HCT116 (cell line): Measurements from ENCODE around the gene CDC42EP4.

ENCODE experiments used
- CEBPB ChIP-seq: IDR thresholded peaks from 2 replicates; pipeline ENCODE4 v1.6.1; 2012; ENCODE audit warnings: low read depth
- ELF1 ChIP-seq: IDR thresholded peaks from 2 replicates; pipeline ENCODE4 v1.6.1; 2012; ENCODE audit warnings: low read depth, borderline replicate concordance
- EZH2 ChIP-seq: fragments of 200-600 bp; sonication (generic); IDR thresholded peaks from 2 replicates; pipeline ENCODE4 v1.6.1; 2017; ENCODE audit warnings: antibody characterized with exemption, mixed run types
- JUND ChIP-seq: IDR thresholded peaks from 2 replicates; pipeline ENCODE4 v1.6.1; 2012
- POLR2A ChIP-seq: IDR thresholded peaks from 2 replicates; pipeline ENCODE4 v1.7.0; 2011; ENCODE audit warnings: borderline replicate concordance; ENCODE audit not compliant: insufficient read depth, insufficient read length; ENCODE audit errors: extremely low read depth
- POLR2AphosphoS5 ChIP-seq: IDR thresholded peaks from 2 replicates; pipeline ENCODE4 v1.6.1; 2011; ENCODE audit warnings: mild to moderate bottlenecking, low read depth, low read length, moderate library complexity
- TCF7L2 ChIP-seq: IDR thresholded peaks from 2 replicates; pipeline ENCODE4 v1.7.0; 2011; ENCODE audit warnings: borderline replicate concordance, inconsistent platforms; ENCODE audit not compliant: insufficient read depth, insufficient read length; ENCODE audit errors: extremely low read depth
- ZFX ChIP-seq: fragments of 450-650 bp; IDR thresholded peaks from 2 replicates; pipeline ENCODE4 v1.6.1; 2017
- TF ChIP-seq, protein P1 (sequence below), 3 experiments: fragments of 200-600 bp in 1 of 3; sonication (generic) in 1 of 3; IDR thresholded peaks in 2 of 3; conservative IDR thresholded peaks in 1 of 3; 2 replicates each; pipeline ENCODE4 v1.5.1; 2012 to 2017; ENCODE audit warnings: low read depth in 2 of 3, low read length in 2 of 3, antibody characterized with exemption in 1 of 3, borderline replicate concordance in 1 of 3, control low read depth in 1 of 3, mild to moderate bottlenecking in 1 of 3, mixed read lengths in 1 of 3, mixed run types in 1 of 3, moderate library complexity in 1 of 3; ENCODE audit not compliant: insufficient read depth in 1 of 3
- TF ChIP-seq, protein P2 (sequence below): IDR thresholded peaks from 2 replicates; pipeline ENCODE4 v1.6.1; 2011; ENCODE audit warnings: mild to moderate bottlenecking, low read length, moderate library complexity; ENCODE audit not compliant: insufficient replicate concordance; ENCODE audit errors: extremely low read depth

DNA sequence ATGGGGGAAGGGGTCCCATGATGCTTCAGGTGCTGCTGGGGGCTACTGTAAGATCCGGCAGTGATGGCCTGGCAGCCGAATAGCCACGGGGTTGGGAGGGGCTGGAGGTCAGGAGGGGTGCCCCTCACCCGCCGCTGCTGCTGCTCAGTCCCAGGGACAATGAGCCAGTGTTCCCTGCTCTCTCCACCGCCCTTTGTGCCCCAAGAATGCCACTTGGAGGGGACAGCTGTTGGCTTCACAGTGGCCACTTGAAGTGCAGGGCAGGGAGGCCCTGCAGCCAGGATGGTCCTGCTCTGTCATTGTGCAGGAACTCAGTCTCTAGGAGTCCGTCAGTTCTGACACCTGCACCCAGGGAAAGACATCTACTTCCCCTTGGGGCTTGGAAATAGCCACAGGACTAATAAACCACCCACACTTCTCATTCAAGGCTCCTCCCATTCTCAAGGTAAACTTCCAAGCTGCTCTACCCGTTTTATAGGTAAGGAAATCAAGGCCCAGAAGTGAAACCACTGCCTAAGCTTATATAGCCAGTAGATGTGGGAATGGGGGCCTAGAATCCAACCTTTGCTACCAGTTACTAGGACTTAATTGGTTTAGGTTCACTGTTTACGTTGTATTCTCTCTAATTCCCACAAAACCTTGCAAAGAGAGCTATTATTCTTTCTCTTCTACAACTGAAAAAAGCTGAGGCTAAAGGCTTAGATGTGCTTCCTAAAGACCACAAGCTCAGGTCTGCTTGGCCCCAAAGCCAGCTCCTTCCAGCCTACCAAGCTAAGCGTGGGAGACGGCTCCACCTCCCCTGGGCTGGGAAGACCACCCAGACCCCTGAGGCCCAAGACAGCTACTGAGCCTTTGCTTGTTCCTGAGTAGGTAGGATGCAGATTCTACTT lies 43.9 kb downstream of the CDC42EP4 start:
- TF ChIP-seq, protein P1, sequence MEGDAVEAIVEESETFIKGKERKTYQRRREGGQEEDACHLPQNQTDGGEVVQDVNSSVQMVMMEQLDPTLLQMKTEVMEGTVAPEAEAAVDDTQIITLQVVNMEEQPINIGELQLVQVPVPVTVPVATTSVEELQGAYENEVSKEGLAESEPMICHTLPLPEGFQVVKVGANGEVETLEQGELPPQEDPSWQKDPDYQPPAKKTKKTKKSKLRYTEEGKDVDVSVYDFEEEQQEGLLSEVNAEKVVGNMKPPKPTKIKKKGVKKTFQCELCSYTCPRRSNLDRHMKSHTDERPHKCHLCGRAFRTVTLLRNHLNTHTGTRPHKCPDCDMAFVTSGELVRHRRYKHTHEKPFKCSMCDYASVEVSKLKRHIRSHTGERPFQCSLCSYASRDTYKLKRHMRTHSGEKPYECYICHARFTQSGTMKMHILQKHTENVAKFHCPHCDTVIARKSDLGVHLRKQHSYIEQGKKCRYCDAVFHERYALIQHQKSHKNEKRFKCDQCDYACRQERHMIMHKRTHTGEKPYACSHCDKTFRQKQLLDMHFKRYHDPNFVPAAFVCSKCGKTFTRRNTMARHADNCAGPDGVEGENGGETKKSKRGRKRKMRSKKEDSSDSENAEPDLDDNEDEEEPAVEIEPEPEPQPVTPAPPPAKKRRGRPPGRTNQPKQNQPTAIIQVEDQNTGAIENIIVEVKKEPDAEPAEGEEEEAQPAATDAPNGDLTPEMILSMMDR (IDR thresholded peaks at IDR 0.05 in 2 of 3, conservative IDR thresholded peaks at IDR 0.05 in 1 of 3; ENCODE audit: borderline replicate concordance in 1 of 3, insufficient read depth in 1 of 3, low read depth in 2 of 3, low read length in 2 of 3): no peak
- no peak for TF ChIP-seq POLR2AphosphoS5
- no peak for TF ChIP-seq EZH2
- no peak for TF ChIP-seq CEBPB
- no peak for TF ChIP-seq ELF1
- no peak for TF ChIP-seq POLR2A
- no peak for TF ChIP-seq JUND
- no peak for TF ChIP-seq TCF7L2
- no peak for TF ChIP-seq ZFX
- TF ChIP-seq, protein P2, sequence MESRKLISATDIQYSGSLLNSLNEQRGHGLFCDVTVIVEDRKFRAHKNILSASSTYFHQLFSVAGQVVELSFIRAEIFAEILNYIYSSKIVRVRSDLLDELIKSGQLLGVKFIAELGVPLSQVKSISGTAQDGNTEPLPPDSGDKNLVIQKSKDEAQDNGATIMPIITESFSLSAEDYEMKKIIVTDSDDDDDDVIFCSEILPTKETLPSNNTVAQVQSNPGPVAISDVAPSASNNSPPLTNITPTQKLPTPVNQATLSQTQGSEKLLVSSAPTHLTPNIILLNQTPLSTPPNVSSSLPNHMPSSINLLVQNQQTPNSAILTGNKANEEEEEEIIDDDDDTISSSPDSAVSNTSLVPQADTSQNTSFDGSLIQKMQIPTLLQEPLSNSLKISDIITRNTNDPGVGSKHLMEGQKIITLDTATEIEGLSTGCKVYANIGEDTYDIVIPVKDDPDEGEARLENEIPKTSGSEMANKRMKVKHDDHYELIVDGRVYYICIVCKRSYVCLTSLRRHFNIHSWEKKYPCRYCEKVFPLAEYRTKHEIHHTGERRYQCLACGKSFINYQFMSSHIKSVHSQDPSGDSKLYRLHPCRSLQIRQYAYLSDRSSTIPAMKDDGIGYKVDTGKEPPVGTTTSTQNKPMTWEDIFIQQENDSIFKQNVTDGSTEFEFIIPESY: no peak
